Measurements from ENCODE around the gene MMP20.

The MMP20 gene

GRCh38 chr11:102620818-102621561, 4.1 kb downstream of the MMP20 start:
- DNase-seq: no peak

DNA sequence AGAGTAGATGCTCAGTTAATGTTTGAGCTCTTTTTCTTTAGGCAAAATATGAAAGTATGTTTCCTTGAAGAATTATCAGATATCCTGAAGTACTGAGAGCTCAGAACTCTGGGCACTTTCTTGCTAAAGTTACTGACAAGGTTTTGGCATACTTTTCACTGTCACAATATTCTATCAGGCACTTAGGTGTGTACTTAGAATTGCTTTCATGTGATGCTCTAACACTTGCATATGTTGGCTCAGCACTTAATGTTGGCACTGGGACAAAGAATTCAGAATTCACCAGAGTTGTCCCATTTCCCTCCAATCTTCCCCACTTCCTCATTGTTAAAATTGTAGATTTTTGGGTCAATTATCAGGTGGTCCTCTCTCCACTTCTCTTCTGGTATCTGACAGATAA, 5.0 kb downstream of the MMP20 start:
- DNase-seq: no peak

DNA sequence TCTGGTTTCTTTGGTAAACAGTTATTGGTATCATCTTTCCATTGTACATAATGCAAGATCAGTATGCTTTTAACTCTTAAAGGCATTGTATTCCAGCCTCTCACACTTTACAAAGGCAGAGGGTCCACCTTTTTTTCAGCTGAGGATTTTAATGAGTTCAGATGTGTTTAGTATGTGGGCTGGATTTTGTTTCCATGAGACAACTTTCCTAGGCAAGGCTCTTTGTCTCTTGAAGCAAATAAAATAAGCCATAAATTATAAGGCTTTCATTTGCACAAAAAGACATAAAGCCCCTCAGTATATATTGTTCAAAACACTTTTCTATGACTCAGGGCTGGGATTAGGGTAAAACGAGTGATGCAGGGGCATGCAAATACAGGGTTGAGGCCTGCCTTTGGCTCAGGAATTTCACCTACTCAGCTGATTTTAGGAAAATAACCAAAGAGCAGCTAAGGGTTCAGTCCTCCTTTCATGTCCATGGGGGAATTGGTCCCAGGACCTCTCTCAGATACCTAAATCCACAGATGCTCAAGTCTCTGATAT, 7.6 kb downstream of the MMP20 start:
- DNase-seq: no peak

- no peak for DNase-seq
These were observed 9.2 kb downstream of the MMP20 start for GRCh38 chr11:102615894-102616432.

GRCh38 chr11:102615077-102615893, 9.8 kb downstream of the MMP20 start:
- no peak for DNase-seq

DNA sequence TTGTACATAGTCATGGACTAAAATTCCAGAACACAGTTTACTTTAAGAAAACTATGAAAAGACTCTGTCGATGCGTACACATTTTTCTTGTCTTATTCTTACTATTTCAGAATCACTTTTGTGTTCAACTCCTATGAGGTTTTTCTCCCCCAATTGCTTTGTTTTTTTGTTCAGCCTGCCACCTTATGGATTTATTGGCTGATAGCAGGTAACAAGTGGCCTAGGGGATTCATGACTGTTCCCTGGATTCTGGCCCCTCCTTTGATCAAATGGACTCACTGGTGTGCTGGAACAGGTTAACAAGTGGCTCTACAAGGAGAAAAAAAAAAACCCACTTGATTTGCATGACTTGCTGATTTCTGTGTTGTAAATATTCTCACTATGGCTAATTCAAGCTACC, 10.6 kb downstream of the MMP20 start:
- DNase-seq: no peak

GRCh38 chr11:102614031-102614430, 11.1 kb downstream of the MMP20 start:
- no peak for DNase-seq

DNA sequence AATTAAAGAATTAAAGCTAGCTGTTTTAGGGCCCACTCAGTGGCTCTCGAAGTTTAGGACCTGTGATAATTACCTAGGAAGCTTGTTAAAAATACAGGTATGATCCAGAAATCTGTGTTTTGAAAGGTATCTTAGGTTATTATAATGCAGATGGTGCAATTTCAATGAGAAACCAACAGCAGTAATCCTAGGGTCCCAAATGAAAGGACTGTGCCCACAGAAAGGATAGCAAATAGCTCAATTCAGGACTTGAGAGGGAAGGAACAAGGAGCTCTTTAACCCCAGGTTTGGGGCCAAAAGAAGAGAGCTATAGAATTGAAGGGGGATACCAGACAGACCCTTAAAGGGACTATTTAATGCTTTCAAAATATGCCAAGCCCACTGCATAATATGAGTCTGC, 11.7 kb downstream of the MMP20 start:
- no peak for DNase-seq

GRCh38 chr11:102611291-102611690, 13.8 kb downstream of the MMP20 start:
- no peak for DNase-seq

DNA sequence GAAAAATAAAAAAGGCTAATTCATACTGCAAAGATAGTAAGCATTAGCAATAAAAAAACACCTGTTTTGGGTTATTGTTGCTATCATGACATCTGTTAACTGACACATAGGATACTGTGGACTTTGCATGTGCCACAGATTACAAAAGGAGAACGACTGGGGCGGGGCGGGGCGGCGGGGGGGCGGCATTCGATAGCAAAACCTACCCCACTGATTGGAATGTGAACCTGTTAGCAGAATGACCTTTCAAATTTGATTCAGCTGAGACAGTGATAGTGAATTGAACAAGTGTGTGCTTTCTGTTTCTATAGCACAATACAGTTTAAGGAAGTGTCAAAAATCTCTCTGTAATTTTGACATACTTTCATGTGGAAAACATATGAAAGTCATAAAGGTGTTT, 14.9 kb downstream of the MMP20 start:
- DNase-seq: no peak

- DNase-seq: no peak
These were observed 16.4 kb downstream of the MMP20 start for GRCh38 chr11:102608699-102609098.

- no peak for DNase-seq
These were observed 20.3 kb downstream of the MMP20 start for GRCh38 chr11:102604875-102605274.

DNA sequence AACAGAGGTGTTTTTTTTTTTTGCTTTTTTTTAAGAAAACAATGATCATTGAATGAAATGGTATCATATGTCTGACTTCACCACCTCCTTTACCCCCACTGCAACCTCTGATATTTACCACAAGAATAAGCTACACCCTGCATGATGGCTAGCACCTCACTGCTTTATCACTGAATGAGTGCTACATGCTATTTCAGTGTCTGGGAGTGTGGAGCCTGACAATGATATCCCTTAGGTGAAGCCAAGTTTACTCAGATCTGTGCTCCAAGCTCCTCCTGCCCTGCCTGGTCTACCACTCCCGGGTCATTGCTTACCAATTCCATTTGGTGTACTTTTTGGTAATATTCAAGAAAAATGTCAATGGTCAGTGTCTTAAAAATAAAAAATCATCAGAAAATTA, 21.1 kb downstream of the MMP20 start:
- DNase-seq: no peak

- no peak for DNase-seq
These were observed 21.6 kb downstream of the MMP20 start for GRCh38 chr11:102603576-102603975.

GRCh38 chr11:102603091-102603490, 22.0 kb downstream of the MMP20 start:
- DNase-seq: no peak

DNA sequence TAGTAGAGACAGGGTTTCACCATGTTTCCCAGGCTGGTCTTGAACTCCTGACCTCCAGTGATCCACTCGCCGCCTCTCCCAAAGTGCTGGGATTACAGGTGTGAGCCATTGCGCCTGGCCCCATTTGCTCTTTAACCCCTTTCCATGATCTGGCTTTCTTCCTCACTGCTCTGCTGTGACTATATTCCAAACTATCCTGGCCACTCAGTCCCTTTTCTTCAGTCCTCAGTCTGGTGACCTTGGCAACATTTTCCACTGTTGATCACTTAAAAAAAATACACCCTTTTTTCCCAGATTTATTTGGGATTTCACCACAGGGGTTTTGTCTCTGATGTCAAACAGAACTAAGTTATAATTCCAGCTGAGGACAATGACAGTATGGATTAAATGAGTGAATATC, 24.5 kb downstream of the MMP20 start:
- no peak for DNase-seq

GRCh38 chr11:102599642-102600261, 25.4 kb downstream of the MMP20 start:
- DNase-seq: no peak

GRCh38 chr11:102598272-102598671, 26.9 kb downstream of the MMP20 start:
- DNase-seq: no peak

GRCh38 chr11:102596578-102596977, 28.6 kb downstream of the MMP20 start:
- no peak for DNase-seq

DNA sequence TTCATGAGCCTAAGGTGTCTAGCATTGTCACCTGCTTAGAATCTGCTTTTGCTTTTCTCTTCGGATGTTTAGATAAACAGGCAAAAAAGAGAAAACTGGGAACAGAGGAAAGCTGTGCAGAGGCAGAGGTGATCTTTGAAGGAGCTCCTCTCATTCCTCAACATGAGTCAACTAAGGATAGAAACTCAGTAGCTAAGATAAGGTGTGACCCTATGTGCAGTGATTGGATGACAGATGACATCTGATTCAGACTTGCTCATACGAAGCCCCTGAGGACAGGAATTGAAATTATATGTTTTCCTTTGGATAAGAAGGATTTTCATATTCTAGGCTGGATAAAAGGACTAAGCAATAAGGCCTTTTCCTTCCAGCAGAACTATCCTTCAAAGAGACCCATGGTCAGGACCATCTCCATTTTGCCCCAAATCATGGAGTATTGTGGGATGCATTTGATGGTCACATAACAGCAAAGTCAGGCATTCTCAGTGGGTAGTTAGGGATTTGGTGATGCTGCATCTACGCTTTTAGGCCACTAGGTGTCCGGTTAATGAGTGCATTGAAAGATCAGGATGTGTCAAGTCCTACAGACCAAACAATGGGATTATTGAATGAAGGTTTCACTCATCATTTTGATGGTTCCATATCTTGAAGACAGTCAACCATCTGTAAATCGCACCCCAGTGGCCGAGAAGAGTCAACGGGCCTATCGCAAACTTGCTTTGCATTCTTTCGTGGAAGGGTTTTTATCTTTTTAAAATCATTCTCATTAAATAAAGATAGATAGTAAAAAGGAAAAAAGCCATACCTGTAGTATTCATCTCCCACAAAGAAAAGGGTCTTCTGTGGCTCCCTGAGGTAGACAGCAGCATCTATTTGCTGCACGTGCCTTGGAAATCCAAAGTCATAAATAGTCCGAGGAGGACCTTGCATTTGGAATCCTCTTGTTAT, 32.2 kb downstream of the MMP20 start:
- no peak for DNase-seq

DNA sequence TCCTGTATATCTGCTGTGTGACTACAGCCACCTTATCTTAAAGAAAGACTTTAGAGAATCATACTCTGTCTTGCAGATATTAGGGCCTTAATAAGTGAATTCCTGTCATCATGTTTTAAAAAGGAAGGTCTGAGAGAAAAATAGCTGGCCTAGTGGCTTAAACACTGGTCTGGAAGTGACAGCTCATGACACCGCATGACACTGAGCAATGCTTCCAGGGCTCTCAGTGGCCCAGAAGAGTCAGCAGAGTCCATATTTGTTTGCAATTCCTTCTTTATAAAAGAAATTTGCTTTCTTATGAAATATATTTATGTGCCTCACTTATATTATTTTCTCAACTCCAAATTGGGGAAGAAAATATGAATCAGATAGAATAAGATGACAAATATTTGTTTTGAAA, 33.0 kb downstream of the MMP20 start:
- DNase-seq: no peak

- DNase-seq: no peak
These were observed 33.9 kb downstream of the MMP20 start for GRCh38 chr11:102591160-102591718.
